HG03439 (cell line): ENCODE data around the gene RNASE8.
A peak's percentile ranks its signal among the peaks of the same experiment; 100 is the strongest.

ENCODE experiments used
- ATAC-seq: cut with Tn5 transposase; IDR thresholded peaks from one replicate; pipeline ENCODE4 v1.9.1; 2021; ENCODE audit warnings: mild to moderate bottlenecking, moderate library complexity; ENCODE audit not compliant: unreplicated experiment

The RNASE8 gene

GRCh38 chr14:21071225-21072030 is 13.8 kb downstream of the RNASE8 start:
- peak; percentile 39 for ATAC-seq

- no peak for ATAC-seq
Measured at GRCh38 chr14:21072031-21072473, 14.4 kb downstream of the RNASE8 start.

- ATAC-seq: no peak
Measured at GRCh38 chr14:21072781-21073339, 15.2 kb downstream of the RNASE8 start.

- ATAC-seq: no peak
Measured at GRCh38 chr14:21073921-21074320, 16.3 kb downstream of the RNASE8 start.

- ATAC-seq: no peak
Measured at GRCh38 chr14:21074398-21075272, 17.0 kb downstream of the RNASE8 start.

- ATAC-seq: no peak
Measured at GRCh38 chr14:21075719-21076437, 18.3 kb downstream of the RNASE8 start.

- no peak for ATAC-seq
Measured at GRCh38 chr14:21077672-21078071, 20.1 kb downstream of the RNASE8 start.

GRCh38 chr14:21078287-21078686 is 20.7 kb downstream of the RNASE8 start:
- no peak for ATAC-seq

- no peak for ATAC-seq
Measured at GRCh38 chr14:21078726-21079125, 21.1 kb downstream of the RNASE8 start.

- ATAC-seq: no peak
Measured at GRCh38 chr14:21081521-21082142, 24.0 kb downstream of the RNASE8 start.

- no peak for ATAC-seq
Measured at GRCh38 chr14:21083565-21084325, 26.1 kb downstream of the RNASE8 start.

- ATAC-seq: no peak
Measured at GRCh38 chr14:21084396-21084795, 26.8 kb downstream of the RNASE8 start.

GRCh38 chr14:21084998-21085853 is 27.6 kb downstream of the RNASE8 start:
- no peak for ATAC-seq

- ATAC-seq: no peak
Measured at GRCh38 chr14:21086908-21087293, 29.3 kb downstream of the RNASE8 start.

- ATAC-seq: no peak
Measured at GRCh38 chr14:21087294-21088091, 29.9 kb downstream of the RNASE8 start.

- no peak for ATAC-seq
Measured at GRCh38 chr14:21088687-21089086, 31.1 kb downstream of the RNASE8 start.

- no peak for ATAC-seq
Measured at GRCh38 chr14:21089271-21089670, 31.6 kb downstream of the RNASE8 start.

- no peak for ATAC-seq
Measured at GRCh38 chr14:21089877-21090193, 32.2 kb downstream of the RNASE8 start.
